ENCODE results near the gene CES5A.

- no peak for TF ChIP-seq CTCF (IDR thresholded peaks at IDR 0.05)
- TF ChIP-seq POLR2A (IDR thresholded peaks at IDR 0.05), result no peak
Measured at GRCh38 chr16:55835581-55835980, 39.6 kb downstream of the CES5A start.
